Vagina (tissue), 1 donor: ENCODE measurements around the gene VWA1. TPM values are rescaled to one million over a fixed set of nuclear protein-coding genes. Genes with fewer than 3 reads are reported as not detected.

Source experiments
- total RNA-seq: library from RNA; depleted of rRNA; stranded (reverse); fragments of >200 nt; gene quantifications from one replicate; pipeline ENCODE4 v1.2.3, GENCODE V29; 2016

Gene VWA1
- total RNA-seq, 1 donor from 2014 or later = 35.8 TPM

Other genes starting within 250 kb of the VWA1 start
- gene TNFRSF18, start 229.1 kb upstream of the VWA1 start, total RNA-seq = 4.4 TPM
- not detected for gene TNFRSF4, start 221.5 kb upstream of the VWA1 start, total RNA-seq
- gene SDF4, start 203.7 kb upstream of the VWA1 start, total RNA-seq = 74.2 TPM
- gene B3GALT6, start 203.5 kb upstream of the VWA1 start, total RNA-seq = 11.0 TPM
- not detected for gene C1QTNF12, start 189.0 kb upstream of the VWA1 start, total RNA-seq
- 56.7 TPM for gene UBE2J2, start 161.8 kb upstream of the VWA1 start, total RNA-seq
- gene SCNN1D, start 155.3 kb upstream of the VWA1 start, total RNA-seq = 8.6 TPM
- 68.5 TPM for gene ACAP3, start 127.8 kb upstream of the VWA1 start, total RNA-seq
- gene PUSL1, start 127.1 kb upstream of the VWA1 start, total RNA-seq = 31.2 TPM
- 142 TPM for gene INTS11, start 111.0 kb upstream of the VWA1 start, total RNA-seq
- 20.9 TPM for gene CPTP, start 110.9 kb upstream of the VWA1 start, total RNA-seq
- 0.74 TPM for gene TAS1R3, start 104.4 kb upstream of the VWA1 start, total RNA-seq
- gene DVL1, start 86.3 kb upstream of the VWA1 start, total RNA-seq = 72.4 TPM
- 136 TPM for gene MXRA8, start 77.1 kb upstream of the VWA1 start, total RNA-seq
- gene AURKAIP1, start 60.5 kb upstream of the VWA1 start, total RNA-seq = 94.5 TPM
- gene CCNL2, start 36.4 kb upstream of the VWA1 start, total RNA-seq = 319 TPM
- gene MRPL20, start 28.4 kb upstream of the VWA1 start, total RNA-seq = 84.2 TPM
- 3.2 TPM for gene ANKRD65, start 14.4 kb upstream of the VWA1 start, total RNA-seq
- gene ATAD3C, start 14.0 kb downstream of the VWA1 start, total RNA-seq = not detected
- 17.7 TPM for gene ATAD3B, start 36.1 kb downstream of the VWA1 start, total RNA-seq
- 21.9 TPM for gene ATAD3A, start 76.5 kb downstream of the VWA1 start, total RNA-seq
- 3.9 TPM for gene TMEM240, start 104.9 kb downstream of the VWA1 start, total RNA-seq
- 105 TPM for gene SSU72, start 139.2 kb downstream of the VWA1 start, total RNA-seq
- 6.1 TPM for gene FNDC10, start 164.4 kb downstream of the VWA1 start, total RNA-seq
- gene MIB2, start 179.8 kb downstream of the VWA1 start, total RNA-seq = 66.8 TPM
- gene MMP23B, start 196.5 kb downstream of the VWA1 start, total RNA-seq = 42.7 TPM
- gene CDK11B, start 223.3 kb downstream of the VWA1 start, total RNA-seq = 16.5 TPM